HG03039 (cell line): ENCODE results near the gene ZCCHC7.
"Not testable (repeated sequence)": the region's sequence is repeated elsewhere in the genome, so short reads cannot be mapped to it uniquely, and the experiment has no call there.

Source experiments
- ATAC-seq: cut with Tn5 transposase; IDR thresholded peaks from one replicate; pipeline ENCODE4 v1.9.1; 2021; ENCODE audit warnings: mild to moderate bottlenecking, moderate library complexity; ENCODE audit not compliant: unreplicated experiment

Gene ZCCHC7

DNA sequence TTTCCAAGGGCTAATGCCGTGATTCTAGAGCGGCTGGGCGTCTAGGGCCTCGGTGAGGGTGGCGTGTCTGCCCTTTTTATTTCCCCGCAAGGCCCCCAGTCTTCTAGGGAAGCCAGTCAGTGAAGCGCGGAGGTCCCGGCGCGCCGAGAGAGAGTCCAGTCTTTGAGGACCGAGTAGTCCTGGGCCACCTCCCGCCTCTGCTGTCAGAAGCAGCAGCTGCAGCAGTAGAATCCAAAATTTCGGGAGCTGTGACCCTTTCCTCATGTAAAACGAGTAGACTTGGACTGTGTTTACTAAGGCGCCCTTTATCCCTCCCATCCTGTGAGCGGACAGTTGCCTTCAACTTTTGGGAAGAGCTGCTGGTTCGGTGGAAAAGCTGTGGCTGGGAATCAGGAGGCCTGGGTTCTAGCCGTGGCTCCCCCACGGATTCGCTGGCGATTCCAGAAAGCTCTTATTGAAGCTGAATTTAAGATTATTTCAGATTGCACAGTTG lies 515 bp downstream of the ZCCHC7 start:
- ATAC-seq, result peak; percentile 19

DNA sequence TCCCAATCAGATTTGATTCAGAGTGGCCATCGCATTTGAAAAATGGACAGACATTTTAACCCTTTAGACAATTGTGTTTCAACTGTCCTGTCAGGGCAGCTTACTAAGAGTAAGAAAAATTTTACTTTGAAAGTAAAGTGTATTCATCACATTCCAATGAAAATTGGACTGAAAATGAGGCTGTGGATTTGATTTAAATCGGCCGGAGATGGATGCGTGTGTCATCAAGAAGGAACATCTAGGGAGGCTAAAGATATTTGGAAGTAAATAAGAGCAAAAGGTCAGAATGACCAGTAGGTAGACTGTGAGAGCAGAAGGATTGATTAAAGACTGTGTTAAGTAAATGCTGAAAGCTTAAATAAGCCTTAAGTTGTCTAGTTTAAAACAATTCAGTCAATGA lies 1.5 kb downstream of the ZCCHC7 start:
- ATAC-seq, result no peak

DNA sequence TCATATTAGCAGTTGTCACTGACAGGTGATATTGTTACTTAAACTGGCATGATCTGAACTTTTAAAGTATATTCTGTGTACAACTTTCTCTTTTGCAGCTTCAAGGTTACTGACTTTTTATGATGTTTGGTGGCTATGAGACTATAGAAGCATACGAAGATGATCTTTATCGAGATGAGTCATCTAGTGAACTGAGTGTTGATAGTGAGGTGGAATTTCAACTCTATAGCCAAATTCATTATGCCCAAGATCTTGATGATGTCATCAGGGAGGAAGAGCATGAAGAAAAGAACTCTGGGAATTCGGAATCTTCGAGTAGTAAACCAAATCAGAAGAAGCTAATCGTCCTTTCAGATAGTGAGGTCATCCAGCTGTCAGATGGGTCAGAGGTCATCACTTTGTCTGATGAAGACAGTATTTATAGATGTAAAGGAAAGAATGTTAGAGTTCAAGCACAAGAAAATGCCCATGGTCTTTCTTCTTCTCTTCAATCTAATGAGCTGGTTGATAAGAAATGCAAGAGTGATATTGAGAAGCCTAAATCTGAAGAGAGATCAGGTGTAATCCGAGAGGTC lies 5.9 kb downstream of the ZCCHC7 start:
- ATAC-seq, result no peak

DNA sequence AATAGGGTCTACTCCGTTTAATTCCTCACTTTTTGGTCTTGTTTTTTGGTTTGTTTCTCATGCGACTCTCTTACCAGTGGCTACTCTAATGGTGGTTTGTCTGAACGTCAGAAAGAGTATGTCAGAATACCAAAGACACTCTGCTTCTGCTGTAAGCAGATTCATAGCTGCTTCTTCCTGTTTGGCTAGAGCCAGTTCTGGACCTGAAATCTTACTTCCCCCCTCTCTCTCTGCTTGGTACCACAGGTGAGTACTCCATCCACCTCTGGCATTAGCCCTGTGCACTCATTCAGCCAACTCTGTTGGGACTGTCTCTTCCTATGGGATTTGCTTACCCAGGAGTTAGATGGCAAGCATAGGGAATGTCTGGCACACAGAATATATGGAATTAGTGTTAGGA lies 6.6 kb downstream of the ZCCHC7 start:
- ATAC-seq, result no peak

DNA sequence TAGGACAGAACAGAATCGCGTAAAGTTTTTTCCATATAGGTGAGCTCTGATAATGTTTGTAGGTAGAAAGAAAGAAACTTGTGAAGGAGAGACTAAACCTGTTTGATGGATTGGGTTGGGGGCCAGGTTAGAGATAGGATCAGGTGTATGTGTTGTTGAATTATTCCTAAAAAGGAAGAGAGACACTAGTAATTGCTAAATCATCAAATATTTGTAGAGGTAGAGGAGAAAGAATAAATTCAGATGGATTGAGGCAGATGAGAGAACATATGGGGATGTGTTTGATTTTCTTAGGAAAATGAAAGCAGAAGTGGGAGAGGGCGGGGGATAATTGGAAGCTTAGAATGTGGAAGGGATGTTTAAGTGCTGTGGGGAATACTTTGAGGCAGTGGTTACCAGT lies 7.7 kb downstream of the ZCCHC7 start:
- no peak for ATAC-seq

DNA sequence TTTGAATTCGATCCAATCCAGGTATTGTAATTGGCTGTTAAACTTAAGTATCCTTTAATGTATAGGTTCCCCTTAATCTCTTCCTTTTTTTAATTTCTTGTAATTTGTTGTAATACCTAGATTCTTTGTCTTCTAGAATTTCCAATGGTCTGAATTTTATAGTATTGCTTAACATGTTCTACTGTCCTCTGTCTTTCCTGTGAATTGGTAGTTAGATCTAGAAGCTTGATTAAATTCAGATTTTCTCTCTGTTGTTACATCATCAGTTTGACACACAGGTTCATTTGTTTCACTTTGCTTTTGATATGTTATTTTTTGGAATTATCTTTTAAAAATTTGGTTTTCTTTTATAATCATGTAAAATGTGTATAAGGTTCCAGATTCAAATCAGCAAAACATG lies 13.8 kb downstream of the ZCCHC7 start:
- no peak for ATAC-seq

DNA sequence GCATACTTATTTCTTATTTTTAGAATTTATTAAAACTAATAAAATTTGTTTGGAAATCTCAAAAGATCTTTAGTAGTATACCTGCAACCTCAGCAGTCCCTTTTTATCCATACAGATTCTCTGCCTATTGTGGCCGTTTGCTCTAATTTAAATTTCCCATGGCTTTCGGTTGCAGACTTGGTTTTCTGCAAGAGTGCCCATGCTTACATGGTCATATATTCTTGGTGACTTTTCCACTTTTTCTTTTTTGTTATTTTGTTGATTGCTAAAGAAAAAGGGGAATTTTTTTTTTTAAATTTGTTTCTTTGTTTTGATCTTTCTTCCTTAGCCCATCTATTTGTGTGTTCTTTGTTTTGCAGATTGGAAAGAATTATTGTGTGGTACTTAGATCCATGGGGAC lies 20.6 kb downstream of the ZCCHC7 start:
- ATAC-seq, result no peak

DNA sequence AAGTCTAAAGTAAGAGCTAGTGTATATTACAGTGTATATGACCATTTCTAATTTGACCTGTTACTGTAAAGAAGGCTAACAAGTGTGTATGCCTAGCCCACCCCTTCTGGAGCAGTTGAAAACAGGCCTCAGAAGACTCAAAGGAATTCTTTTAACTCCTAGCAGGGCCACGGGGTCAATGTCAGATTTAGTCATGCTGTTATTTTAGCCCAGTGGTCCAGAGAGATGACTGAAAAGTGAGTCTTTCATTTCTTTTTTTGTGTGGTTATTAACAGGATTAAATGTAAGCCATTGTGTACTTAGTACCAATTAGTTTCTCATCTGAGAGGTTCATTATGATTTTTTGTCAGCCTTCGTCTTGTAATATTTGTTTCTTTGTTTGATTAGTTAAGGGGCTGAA lies 24.4 kb downstream of the ZCCHC7 start:
- ATAC-seq, result peak; percentile 45

DNA sequence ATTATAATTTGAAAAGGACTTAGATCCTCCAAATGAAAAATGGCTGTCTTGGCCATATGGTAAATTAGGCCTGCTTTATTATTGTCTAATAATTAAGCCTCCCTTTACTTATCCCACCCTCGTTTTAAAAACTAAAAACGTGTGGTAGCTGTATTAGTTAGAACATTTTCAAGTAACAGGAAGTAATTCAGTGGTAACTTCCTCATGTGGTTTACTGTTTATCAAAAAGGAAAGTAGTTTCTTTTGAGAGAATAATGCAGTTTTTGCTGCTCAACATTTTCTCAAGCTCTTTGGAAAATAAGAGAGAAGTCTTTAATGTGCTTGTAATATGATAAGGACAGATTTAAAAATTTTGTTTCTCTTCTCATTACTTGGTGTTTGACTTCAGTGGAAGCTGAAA lies 26.0 kb downstream of the ZCCHC7 start:
- no peak for ATAC-seq

DNA sequence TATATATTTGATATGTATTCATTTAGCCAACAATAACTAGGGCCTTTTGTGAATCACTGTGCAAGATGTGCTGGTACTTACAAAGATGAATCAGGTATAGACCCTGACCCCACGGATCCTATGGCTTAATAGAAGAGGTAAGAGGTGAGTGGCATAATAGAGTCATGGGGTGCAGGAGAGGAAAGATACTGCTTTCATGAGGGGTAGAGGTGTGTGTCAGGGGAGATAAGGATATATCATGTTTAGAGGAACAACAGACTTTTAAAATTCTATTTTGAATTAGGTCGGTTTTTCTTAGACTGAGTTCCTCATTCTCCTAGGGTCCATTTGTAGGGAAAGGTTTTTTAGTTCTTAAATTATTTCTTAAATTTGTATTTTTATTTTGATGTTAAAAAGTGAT lies 27.8 kb downstream of the ZCCHC7 start:
- ATAC-seq, result no peak

DNA sequence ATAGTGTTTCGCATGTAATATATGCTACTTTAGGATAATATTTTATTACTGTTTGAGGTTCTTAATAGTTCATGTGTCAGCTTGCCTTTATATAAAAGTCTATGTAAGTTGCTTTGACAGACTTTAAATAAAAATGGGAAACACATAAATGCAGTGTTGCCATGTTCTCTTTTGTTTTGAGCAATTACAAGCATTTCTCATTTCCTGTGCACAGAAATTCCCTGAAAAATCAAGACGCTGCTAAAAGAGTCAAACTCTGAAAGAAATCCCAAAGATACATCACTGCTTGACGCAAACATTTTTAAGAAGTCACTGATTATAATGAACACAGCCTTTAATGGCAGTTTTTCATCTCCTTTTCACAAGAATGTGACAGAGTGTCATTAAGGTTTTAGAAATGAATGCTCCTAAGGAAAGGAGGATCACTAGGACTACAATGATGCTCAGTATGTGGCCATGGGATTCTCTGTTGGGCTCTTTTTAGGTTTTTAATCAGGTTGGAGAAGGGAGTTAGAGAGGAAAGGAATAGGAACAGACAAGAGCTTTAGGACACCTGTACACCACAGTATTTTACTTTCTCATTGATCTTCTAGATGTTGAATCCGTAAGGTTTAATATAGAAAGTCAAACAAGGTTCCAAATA lies 29.4 kb downstream of the ZCCHC7 start:
- no peak for ATAC-seq

DNA sequence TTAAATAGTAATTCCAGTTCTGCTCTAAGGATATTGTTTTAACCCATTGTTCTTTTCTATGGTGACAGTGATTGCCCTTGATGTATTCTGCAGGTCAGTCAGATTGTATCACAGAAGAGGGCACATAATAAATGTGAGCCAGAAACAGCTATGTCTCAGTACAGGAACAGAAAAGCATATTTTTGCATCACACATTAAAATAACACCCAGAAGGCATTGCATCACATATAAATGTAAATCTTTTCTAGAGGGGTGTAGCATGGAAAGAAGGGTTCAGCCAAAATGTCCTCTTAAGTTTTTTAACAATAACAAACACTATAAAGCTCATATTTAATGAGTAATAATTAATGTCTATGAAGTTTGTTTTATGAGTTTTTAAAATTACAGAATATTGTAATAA lies 30.0 kb downstream of the ZCCHC7 start:
- ATAC-seq, result no peak

DNA sequence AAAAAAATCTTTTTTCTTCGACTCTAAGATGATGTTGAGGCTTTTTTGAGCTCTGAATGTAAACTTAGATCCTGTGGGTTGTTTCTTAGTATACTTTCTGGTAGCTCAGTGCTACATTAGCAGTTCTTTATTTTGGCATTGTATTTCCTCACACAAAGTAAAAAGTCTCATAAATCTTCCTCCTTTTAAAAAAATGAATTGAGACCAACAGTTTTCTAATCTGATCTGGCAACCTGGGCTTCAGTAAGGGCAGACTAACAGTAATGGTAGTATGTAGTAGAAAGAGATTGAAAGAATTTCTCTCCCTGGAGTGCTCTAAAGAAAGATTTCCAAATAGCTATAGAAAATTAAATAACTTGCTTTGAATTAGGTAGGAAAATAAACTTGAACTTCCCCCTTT lies 31.4 kb downstream of the ZCCHC7 start:
- no peak for ATAC-seq

DNA sequence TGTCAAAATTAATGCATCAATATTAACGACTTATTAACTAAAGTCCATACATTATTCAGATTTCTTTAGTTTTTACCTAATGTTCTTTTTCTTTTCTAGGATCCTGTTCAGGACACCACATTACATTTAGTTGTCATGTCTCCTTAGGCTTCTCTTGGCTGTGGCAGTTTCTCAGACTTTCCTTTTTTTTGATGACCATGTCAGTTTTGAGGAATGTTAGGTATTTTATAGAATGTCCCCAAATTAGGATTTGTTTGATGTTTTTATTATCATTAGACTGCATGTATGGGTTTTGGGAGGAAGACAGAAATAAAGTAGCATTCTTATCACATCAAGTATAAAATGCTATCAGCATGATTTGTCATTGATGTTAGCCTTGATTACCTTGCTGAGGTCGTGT lies 32.0 kb downstream of the ZCCHC7 start:
- ATAC-seq, result no peak

DNA sequence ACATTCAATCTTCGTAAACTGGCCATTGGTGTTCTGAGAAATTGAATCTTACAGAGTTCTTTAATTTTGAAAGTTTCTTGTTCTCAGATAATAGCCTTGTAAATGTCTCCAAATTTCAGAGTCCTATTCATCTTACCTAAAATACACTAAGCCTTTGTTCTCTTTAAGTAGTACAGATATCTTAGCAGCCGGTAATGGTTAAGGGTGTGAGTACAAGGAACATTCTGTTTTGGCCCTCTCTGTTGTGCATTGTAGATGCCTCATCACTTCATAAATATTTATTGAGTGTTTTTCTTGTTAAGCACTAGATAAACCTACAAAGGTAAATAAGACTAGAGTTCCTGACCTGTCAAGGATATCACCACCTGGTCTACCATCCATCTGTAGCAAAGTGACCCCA lies 35.2 kb downstream of the ZCCHC7 start:
- no peak for ATAC-seq

DNA sequence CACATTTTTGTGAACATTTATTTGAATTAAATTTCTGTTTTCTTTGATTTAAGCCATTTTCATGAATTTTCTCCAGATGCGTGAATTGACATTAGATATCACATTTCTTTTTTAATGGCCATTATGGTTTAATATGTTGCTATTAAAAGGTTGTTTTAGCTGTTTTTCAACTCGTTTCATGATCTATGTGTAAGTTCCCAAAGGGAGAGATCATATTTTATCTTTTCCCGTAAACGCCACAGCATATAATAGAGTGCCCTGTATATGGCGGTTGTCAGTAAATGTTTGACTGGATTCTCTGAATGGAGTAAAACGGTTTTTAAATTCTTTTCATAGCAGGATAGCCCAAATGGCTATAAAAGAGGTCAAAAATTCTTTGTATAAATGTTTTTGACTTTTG lies 35.8 kb downstream of the ZCCHC7 start:
- ATAC-seq, result no peak

DNA sequence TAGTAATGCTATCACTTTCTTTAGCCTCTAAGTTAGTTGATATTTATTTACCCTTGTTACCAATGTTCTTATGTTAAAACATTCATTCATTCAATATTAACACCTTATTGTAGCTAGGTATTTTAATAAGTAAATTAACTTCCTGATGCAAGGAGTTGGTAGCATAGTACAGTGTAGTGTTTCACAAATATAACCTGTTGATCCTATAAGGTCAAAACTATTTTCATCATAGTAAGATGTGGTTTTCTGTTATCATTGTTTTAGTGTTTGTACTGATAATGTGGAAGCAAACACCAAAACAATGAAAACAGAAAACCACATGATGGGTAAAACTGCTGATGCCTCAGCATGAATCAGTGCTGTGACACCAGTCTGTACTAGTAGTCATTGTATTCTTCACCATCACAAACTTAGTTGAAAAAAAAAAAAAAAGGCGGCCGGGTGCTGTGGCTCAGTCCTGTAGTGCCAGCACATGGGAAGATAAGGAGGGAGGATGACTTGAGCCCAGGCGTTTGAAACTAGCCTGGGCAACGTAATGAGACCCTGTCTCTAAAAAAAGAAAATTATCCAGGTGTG lies 36.5 kb downstream of the ZCCHC7 start:
- no peak for ATAC-seq

DNA sequence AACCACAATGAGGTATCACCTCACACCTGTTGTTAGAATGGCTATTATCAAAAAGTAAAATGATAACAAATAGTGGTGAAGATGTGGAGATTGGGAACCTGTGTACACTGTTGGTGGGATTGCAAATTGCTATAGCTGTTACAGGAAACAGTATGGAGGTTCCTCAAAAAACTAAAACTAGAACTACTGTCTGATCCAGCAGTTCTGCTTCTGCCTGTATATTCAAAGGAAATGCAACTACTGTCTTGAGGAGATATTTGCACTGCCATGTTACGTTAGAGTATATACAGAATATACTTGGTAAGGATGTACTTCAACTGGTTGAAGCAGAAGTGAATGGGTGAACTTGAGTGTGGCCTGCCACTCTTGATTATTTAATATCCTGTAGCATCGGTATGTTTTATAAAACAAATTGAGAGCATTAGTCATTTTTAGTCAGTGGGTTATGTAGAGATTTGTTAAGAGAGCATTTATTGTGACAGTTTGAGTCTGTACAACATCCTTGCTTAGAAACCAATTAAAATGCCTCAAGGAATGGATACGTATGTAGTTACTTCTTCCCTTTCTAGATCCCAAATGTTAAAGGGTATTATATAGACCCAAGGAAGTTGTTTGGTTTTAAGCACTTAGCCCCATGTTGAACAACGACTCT lies 37.5 kb downstream of the ZCCHC7 start:
- no peak for ATAC-seq

DNA sequence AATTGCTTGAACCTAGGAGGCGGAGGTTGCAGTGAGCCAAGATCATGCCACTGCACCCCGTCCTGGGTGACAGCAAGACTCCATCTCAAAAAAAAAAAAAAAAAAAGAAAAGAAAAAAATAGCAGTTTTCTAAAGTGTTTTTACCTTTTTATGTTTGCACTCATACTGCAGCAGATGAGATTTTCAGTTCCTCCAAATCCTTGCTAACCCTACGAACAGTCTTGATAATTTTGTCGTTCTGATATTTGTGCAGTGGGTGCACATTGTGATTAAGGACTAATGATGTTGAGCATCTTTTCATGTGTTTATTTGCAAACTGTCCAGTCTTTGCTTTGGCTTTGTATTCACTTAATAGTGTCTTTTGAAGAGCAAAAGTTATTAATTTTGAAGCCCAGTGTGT lies 42.9 kb downstream of the ZCCHC7 start:
- ATAC-seq, result no peak

DNA sequence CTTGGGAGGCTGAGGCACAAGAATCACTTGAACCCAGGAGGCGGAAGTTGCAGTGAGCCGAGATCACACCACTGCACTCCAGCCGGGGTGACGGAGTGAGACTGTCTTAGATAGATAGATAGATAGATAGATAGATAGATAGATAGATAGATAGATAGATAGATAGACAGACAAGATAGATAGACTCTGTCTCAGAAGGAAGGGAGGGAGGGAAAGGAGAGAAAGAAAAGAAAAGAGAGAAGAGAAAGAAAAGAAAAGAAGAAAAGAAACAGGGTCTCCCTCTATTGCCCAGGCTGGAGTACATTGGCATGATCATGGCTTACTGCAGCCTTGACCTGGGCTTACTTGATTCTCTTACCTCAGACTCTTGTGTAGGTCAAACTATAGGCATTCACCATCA lies 44.0 kb downstream of the ZCCHC7 start:
- not testable (repeated sequence) for ATAC-seq

DNA sequence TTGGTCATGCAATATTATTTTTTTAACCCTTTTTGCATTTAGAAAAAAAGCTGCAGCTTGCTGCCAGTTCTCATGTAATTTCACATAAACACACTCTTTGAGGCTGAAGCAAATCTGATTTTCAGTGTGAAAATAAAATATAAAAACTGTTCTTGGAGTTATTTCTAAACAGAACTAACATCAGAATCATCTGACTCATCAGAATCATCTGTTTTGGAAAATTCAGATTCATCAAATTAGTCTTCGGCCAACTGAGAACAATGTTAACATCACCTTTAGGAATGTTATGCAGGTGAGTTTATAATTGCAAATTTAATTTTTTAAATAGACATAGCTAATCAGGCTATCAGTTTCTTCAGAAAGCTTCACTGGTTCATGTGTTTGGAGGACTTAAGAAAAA lies 45.3 kb downstream of the ZCCHC7 start:
- ATAC-seq, result no peak

DNA sequence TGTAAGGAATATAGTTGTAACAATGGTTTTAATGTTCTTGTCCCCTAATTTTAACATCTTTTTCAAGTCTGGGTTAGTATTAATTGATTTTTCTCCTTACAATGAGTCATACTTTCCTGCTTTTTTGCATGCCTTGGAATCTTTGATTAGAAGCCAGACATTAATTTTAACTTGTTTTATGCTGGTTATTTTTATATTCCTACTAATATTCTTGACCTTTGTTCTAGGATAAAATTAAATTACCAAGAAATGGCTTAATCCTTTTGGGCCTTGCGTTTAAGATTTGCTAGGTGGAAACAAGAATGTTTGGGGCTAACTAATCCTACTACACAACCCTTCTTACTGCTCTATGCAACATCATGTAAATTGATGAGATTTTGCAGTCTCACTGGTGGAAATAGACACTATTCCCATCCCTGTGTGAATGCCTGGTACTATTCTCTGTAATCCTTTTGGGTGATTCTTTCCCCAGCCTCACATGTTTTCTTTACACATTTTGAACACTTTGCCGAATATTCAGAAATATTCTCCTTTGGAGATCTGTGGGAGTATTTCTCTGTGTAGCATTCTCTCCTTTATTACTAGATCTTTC lies 47.2 kb downstream of the ZCCHC7 start:
- ATAC-seq, result no peak
